Stimulated activated CD4-positive, alpha-beta T cell treated with anti-CD3 and anti-CD28 coated beads, Interleukin-1b, Interleukin-23, amount 100 ng/mL, for 48 hours (primary cell): ENCODE data around the gene EIF4G3.
"Not testable (repeated sequence)": the region's sequence is repeated elsewhere in the genome, so short reads cannot be mapped to it uniquely, and the experiment has no call there.

ENCODE experiments used
- DNase-seq: peaks from one replicate; pipeline ENCODE4 v3.0.0-alpha.2; 2020

The EIF4G3 gene

DNA sequence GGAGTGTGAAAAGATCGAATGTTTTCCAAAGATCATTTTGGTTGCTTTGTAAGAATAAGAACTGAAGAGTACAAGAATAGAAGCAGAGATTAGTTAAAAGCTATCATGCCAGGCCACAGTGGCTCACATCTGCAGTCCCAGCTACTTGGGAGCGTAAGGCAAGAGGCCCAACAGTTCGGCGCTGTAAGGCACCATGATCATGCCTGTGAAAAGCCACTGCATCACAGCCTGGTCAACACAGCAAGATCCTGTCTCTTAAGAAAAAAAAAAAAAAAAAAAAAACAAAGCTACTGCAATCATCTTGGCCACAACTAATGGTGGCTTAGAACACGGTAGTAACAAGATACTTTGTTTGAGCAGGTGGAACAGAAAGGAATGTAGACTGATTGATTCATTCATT is 116.2 kb downstream of the EIF4G3 start:
- DNase-seq: no peak

DNA sequence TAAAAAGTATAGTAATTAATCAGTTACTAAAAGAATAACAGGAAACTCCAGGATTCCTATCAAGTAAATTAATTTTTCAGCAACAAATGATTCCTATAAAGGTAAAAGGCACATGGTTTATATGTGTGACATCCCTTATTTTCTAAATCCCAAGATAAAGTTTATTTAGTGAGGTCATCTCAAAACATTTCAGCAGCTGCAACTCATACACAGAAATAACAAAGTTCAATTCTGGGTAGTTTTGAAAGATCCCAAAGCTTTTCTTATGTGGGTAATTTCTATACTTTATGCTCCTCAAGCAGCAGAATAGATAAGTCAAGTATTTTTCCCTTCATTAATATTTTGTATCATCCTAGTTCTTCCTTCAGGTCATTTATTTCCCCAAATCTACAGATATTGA is 117.7 kb downstream of the EIF4G3 start:
- no peak for DNase-seq

DNA sequence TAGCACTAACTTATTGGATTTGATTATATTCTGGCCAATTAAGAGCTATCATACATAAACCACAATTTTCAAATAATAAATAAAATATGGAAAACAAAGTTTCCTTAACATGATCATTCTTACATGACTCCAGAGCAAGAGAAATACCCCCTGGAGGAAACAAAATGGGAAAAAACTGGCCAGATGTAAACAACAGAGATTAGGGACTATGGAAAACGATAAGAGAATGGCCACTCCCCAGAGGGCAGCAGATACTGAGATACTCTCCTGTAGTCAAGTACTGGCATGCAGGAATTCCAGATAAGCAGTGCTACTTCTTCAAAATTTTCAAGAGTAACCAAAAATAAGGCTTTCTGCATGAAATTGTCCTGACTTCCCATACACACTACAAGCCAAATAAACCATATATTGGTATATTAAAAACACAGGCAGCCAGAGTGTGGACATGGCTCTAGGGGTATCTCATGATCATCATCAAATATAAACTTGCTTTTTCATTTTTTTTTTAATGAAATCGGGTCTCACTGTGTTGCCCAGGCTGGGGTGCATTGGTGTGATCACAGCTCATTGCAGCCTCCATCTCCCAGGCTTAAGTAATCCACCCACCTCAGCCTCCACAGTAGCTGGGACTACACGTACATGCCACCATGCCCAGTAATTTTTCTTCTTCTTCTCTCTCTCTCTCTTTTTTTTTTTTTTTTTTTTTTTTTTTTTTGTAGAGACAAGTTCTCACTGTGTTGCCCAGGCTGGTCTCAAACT is 118.5 kb downstream of the EIF4G3 start:
- no peak for DNase-seq

DNA sequence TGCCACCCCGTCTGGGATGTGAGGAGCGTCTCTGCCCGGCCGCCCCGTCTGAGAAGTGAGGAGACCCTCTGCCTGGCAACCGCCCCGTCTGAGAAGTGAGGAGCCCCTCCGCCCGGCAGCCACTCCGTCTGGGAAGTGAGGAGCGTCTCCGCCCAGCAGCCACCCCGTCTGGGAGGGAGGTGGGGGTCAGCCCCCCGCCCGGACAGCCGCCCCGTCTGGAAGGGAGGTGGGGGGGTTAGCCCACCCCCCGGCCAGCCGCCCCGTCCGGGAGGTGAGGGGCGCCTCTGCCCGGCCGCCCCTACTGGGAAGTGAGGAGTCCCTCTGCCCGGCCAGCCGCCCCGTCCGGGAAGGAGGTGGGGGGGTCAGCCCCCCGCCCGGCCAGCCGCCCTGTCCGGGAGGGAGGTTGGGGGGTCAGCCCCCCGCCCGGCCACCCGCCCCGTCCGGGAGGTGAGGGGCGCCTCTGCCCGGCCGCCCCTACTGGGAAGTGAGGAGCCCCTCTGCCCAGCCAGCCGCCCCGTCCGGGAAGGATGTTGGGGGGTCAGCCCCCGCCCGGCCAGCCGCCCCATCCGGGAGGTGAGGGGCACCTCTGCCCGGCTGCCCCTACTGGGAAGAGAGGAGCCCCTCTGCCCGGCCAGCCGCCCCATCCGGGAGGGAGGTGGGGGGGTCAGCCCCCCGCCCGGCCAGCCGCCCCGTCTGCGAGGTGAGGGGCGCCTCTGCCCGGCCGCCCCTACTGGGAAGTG is 123.3 kb downstream of the EIF4G3 start:
- DNase-seq: not testable (repeated sequence)

- no peak for DNase-seq
These were observed 124.7 kb downstream of the EIF4G3 start for GRCh38 chr1:21052034-21052433.

GRCh38 chr1:21051177-21051825 is 125.4 kb downstream of the EIF4G3 start:
- DNase-seq: no peak

DNA sequence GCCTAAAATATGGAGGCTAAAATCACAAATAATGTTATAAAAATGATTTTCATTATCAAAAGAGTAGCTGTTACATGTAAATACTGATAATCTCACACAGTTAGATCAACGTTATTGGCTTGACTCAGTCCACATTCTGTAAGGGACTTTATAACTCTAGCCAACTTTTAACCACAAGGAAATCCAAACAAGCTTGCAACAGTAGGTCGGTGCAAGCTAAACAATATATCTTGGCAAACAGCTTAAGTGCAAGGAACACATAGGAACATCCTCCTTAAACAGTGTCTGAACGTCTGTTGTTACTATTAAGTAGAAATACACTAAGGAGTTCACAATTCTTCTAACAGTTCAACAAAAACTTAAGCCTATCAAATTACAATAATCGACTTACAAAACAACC is 126.7 kb downstream of the EIF4G3 start:
- DNase-seq: no peak

DNA sequence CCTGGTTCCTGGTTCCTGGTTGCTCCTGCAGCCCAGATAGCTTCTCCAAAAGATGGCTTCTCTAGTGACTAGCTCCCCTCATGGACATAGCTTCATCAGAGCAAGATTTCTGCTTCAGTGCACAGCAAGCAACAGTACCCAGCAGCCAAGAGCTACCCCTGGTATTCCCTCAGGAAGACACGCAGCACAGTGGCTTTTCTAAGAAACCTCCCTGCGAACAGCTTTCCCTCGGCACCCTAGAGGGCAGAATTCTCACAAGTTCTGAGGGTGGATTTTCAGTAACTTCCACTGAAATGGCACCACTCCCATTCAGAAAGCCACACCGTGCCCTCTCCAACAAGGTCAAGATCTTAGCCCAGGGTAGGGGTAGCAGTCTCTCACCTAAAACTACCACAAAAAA is 128.2 kb downstream of the EIF4G3 start:
- no peak for DNase-seq

GRCh38 chr1:21046132-21046531 is 130.6 kb downstream of the EIF4G3 start:
- no peak for DNase-seq

DNA sequence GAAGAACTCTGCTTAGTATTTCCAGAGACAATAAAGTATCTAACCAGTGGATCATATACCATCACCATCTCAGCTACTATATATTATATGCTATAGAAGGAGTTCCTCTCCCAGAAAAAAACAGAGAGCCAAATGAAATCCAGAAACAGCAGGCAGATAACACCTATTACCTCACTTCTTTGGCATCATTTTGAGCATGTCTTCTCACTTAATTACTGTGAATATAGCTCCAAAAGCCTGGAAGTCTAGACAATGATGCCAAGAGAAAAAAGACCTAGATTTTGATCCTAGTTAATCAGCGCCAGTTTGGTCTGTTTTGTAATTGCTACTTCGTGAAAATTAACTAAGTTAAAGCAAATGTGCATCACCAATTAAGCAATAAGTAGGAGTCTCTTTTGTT is 131.3 kb downstream of the EIF4G3 start:
- no peak for DNase-seq

DNA sequence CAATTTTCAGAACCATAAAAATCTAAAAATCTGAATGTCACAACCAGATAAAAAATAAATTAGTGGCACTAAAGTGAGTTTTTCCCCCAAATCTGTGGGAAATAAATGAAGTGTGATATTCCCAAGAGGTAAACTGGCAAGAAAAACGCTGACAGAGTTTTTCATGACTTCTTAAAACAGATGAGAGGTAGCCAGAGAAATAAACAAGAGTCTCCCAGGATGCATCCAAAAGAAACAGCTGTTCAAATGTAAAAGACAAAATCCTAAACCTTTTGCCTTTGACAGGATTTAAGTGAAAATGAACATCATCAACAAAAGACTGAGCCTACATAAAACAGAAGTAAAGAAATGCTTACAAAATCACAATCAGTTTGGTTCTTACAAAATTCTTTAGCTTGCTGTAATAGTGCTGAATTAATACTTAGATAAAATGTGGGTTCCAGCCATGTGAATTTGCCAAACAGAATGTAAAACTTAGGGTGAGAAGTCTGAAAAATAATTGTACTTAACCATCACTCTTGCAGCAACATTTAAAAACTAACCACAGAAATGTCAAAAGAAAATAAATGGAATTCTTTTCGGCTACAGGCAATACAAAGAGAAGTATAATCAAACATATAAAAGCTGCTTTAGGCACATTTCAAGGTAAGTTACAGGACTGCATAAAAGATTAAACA is 133.6 kb downstream of the EIF4G3 start:
- DNase-seq: no peak

DNA sequence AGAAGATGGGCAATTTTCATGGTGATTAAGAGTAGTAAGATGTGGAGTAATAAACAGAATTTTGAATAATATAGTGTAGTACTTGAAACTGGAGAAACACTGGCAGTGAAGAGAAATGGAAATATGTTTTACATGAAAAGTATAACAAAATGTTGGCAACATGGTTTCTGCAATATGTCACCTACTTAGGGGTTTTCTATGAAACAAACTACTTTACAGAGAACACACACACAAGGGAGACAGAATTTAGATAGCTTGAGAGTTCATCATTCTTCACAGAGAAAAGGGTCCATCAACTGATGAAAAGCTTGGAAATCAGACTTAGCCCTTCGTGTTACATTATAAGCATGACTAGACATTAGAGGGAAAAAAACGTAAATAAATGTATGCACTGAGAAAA is 135.2 kb downstream of the EIF4G3 start:
- no peak for DNase-seq

GRCh38 chr1:21037091-21037490 is 139.6 kb downstream of the EIF4G3 start:
- DNase-seq: no peak

DNA sequence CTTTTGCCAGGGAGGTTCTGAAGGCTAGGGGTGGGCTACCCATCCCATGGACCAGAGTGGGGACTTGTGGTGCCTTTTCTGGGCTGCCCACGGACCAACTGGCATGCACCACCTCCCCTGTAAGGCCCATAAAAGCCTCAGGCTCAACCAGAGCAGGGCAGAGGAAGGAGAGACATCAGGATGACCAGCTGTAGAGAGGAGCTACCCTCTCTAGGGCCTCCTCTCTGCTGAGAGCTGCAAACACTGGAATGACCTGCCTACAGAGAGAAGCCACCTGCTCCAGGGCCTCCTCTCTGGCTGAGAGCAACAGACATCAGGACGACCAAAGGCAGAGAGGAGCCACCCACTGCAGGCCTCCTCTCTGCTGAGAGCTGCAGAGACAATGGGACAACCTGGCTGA is 140.9 kb downstream of the EIF4G3 start:
- no peak for DNase-seq

DNA sequence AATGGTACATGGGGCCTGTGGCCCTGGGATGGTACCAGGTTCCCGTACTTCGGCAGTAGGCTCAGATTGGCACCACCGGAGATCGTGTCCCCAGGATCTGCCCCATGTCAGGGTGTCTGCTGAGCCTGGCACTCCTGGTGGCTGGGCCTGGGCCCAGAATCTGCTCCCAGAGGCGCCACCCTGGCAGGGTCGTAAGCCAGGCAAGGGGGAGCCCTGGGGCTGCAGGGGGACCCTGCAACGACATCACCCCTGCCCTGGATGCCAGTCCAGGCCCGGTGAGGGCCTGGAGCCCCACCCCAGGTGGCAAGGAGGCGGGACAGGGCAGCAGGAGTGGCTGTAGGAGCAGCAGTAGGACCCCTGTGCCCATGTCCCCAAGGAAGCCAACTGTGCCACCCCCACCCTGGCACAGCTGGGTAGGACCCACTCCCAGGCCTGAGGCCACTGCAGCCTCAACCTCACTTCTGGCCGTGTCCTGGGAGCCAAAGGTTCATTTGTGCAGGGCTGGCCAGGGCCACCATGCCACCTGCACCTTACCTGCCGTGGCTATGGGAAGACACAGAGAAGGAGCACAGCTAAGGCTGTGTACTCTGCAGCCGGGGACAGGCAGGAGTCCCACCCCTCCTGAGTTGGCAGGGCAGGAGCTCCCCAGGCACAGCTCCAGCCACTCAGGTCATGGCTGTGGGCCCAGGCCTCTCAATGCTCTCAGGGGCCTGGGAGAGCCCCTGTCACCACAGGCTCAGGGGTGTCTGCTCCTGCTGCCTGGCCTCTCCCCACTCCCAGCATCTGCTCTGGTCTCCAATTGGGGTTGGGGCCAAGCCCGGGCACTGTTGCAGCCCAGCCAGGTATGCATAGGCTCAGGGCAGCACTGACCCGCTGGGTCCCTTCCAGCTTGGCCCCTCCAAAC is 141.7 kb downstream of the EIF4G3 start:
- DNase-seq: no peak

- DNase-seq: no peak
These were observed 144.0 kb downstream of the EIF4G3 start for GRCh38 chr1:21032741-21033140.

GRCh38 chr1:21030181-21030580 is 146.5 kb downstream of the EIF4G3 start:
- DNase-seq: no peak

GRCh38 chr1:21028520-21029145 is 148.1 kb downstream of the EIF4G3 start:
- no peak for DNase-seq

- no peak for DNase-seq
These were observed 148.9 kb downstream of the EIF4G3 start for GRCh38 chr1:21027805-21028204.

DNA sequence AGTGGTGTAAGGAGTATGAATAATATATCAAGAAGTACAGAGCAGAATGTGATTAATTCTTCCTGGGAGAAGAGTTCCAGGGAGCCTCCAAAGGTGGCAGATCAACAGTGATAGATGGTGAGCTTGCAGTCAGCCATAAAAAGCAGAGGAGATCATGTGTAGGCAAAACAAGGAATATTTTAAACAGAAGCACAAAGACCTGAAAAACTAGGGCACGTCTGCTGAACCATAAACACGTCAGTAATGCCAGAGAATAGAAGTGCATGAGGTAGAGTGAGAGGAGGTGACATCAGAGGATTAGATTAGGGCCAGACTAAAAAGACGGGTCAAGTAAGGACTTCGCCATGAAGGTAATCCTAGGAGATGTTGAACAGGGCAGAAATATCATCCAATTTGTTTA is 151.8 kb downstream of the EIF4G3 start:
- no peak for DNase-seq

DNA sequence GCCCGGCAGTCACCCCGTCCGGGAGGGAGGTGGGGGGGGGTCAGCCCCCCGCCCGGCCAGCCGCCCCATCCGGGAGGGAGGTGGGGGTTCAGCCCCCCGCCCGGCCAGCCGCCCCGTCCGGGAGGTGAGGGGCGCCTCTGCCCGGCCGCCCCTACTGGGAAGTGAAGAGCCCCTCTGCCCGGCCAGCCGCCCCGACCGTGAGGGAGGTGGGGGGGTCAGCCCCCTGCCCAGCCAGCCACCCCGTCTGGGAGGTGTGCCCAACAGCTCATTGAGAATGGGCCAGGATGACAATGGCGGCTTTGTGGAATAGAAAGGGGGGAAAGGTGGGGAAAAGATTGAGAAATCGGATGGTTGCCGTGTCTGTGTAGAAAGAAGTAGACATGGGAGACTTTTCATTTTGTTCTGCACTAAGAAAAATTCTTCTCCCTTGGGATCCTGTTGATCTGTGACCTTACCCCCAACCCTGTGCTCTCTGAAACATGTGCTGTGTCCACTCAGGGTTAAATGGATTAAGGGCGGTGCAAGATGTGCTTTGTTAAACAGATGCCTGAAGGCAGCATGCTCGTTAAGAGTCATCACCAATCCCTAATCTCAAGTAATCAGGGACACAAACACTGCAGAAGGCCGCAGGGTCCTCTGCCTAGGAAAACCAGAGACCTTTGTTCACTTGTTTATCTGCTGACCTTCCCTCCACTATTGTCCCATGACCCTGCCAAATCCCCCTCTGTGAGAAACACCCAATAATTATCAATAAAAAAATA is 152.4 kb downstream of the EIF4G3 start:
- DNase-seq: not testable (repeated sequence)
